ENCODE data around the gene SECISBP2. TPM values are rescaled to one million over a fixed set of nuclear protein-coding genes. Genes with fewer than 3 reads are reported as not detected.

Gene SECISBP2
- total RNA-seq, 4 donors from 2014 or later, result 41.8 to 76.0 (median 59.8) TPM

DNA sequence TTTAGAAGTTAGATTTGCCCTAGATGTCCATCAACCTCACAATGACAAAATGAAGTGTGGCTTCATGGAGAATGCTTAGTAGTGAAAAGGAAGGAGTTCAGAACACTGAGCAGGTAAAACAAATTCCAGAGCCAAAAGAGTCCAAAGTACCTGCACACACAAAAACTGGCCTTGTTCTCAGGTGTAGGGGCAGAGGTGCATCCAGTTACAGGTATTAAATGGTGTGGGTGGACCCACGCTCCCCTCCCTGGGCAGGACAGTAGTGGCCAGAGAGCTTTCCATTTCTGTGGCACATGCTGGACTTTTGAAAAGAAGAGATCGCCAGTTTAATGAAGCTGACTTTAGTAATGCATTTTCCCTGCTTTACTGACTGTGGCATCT lies 47.2 kb downstream of the SECISBP2 start:
- TF ChIP-seq POLR2A (IDR thresholded peaks at IDR 0.05), result no peak
- TF ChIP-seq, protein P1, sequence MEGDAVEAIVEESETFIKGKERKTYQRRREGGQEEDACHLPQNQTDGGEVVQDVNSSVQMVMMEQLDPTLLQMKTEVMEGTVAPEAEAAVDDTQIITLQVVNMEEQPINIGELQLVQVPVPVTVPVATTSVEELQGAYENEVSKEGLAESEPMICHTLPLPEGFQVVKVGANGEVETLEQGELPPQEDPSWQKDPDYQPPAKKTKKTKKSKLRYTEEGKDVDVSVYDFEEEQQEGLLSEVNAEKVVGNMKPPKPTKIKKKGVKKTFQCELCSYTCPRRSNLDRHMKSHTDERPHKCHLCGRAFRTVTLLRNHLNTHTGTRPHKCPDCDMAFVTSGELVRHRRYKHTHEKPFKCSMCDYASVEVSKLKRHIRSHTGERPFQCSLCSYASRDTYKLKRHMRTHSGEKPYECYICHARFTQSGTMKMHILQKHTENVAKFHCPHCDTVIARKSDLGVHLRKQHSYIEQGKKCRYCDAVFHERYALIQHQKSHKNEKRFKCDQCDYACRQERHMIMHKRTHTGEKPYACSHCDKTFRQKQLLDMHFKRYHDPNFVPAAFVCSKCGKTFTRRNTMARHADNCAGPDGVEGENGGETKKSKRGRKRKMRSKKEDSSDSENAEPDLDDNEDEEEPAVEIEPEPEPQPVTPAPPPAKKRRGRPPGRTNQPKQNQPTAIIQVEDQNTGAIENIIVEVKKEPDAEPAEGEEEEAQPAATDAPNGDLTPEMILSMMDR (IDR thresholded peaks at IDR 0.05), result no peak
- Histone ChIP-seq H3K4me3 (no peak overlapping the region), H3K36me3 (no peaks in the 10 kb centered on the region), H3K27ac (no peak overlapping the region), H3K4me1 (no peaks in the 10 kb centered on the region), H3K9me3 (no peaks in the 10 kb centered on the region), H3K27me3 (no peaks in the 10 kb centered on the region)
- intact Hi-C loops (cut with DNase I; ENCODE audit: low total_unique reads), result no loop called here
- DNase-seq, result no peak

DNA sequence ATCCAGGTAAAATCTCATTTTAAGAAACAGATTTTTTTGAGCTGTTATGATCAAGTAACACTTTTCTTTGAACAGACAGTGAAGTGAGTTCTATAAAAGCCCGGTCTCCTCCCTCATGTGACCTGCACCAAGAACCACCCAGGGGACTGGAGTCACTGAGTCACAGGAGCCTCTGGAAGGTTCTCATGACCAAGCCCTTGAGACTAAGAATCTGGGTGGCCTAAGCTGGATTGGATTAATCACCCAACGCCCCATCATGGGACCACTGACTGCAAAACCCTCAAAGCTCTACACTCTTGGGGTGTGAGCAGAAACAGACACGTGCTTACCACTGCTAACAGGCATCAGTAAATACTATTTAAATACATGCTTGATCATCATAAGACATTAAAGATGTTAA lies 48.4 kb downstream of the SECISBP2 start:
- no peaks in the 10 kb centered on the region for H3K4me1 ChIP-seq
- H3K27me3 ChIP-seq, result no peaks in the 10 kb centered on the region
- no peaks in the 10 kb centered on the region for H3K36me3 ChIP-seq
- no peak for DNase-seq
- no peak overlapping the region for H3K4me3 ChIP-seq
- H3K9me3 ChIP-seq, result no peaks in the 10 kb centered on the region
- H3K27ac ChIP-seq, result no peak overlapping the region
- intact Hi-C loops (cut with DNase I; ENCODE audit: low total_unique reads), result no loop called here
- TF ChIP-seq, protein P1 (IDR thresholded peaks at IDR 0.05), result no peak
- no peak for TF ChIP-seq POLR2A (IDR thresholded peaks at IDR 0.05)

DNA sequence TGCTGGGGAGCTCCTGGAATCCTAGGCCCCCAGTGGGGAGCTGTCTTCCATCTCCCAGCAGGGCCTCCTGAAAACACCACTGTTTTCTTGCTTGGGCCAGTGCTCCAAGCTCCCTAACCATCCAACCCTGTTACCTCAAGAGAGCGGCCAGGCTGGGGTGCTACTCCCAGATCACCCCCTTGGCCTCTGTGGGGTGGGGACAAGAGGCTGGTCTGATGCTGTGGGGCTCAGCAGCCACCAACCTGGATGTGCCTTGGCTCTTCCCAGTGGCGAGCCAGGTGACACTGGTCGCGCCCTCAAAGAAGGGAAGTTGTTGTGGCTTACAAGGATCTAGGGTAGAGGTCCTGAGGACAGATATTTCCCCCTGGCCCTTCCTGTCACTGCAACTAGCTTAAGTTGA lies 49.0 kb downstream of the SECISBP2 start:
- Histone ChIP-seq H3K4me3 (no peak overlapping the region), H3K27me3 (no peaks in the 10 kb centered on the region), H3K4me1 (no peaks in the 10 kb centered on the region), H3K36me3 (no peaks in the 10 kb centered on the region), H3K27ac (no peak overlapping the region), H3K9me3 (no peaks in the 10 kb centered on the region)
- intact Hi-C loops (cut with DNase I; ENCODE audit: low total_unique reads), result no loop called here
- TF ChIP-seq POLR2A (IDR thresholded peaks at IDR 0.05), result no peak
- TF ChIP-seq, protein P1 (IDR thresholded peaks at IDR 0.05), result no peak
- DNase-seq, result no peak

DNA sequence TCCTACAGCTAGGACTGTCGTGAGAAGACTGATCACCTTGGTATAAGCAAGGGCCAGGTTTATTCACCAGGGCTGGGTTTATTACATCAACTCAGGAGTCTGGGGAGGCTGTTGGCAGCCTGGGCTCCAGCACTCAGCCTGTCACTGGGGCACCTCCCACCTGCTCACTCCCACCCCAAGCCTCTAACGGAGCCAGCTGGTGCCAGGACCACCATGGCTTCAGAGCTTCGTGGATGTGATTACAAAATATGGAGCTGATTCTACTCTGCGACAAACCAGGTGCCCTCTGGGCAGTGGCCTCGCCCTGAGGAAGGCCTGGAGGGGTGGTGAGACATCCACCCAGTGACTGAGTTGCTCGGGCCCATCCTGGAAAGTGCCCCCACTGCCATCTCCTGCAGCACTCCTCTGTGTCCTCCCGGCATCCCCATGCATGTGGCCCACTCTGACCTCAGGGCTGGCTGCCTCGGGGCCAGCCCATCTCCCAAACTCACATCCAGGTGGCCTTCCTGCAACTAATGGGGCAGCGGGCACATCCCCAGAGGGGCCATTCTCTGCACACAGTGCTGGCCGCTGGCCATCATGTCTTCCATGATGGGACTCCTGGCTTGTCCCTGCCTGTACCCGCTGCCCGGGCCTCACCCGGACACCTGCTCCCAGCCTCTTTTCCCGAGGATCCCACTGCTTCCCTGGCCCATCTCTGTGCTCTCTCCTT lies 49.6 kb downstream of the SECISBP2 start:
- Histone ChIP-seq H3K27ac (no peak overlapping the region), H3K27me3 (no peaks in the 10 kb centered on the region), H3K4me3 (no peak overlapping the region), H3K4me1 (no peaks in the 10 kb centered on the region), H3K9me3 (no peaks in the 10 kb centered on the region), H3K36me3 (no peaks in the 10 kb centered on the region)
- TF ChIP-seq POLR2A (IDR thresholded peaks at IDR 0.05), result no peak
- TF ChIP-seq, protein P1 (IDR thresholded peaks at IDR 0.05), result no peak
- intact Hi-C loops (cut with DNase I; ENCODE audit: low total_unique reads), result no loop called here
- DNase-seq, result no peak

DNA sequence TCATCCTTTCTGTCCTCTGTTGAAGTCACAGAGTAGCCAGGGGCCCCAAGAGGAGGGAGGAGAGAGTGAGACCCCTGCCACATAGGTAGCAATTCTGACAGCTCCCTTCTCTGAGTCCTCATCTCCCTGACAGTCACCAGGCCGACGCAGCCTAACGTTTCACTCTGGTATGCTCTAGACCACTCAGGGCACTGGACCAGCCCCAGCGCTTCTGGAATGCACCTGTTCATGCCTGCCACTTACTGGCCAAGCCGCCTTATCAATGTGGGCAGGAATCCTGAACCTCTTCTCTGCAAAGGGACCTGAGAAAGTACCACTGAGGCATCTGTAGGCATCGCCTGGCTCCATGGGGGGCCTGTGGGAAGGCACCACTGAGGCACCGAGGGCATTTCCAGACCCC lies 50.2 kb downstream of the SECISBP2 start:
- TF ChIP-seq, protein P1 (IDR thresholded peaks at IDR 0.05), result no peak
- TF ChIP-seq POLR2A (IDR thresholded peaks at IDR 0.05), result no peak
- Histone ChIP-seq H3K4me1 (no peaks in the 10 kb centered on the region), H3K27ac (no peak overlapping the region), H3K9me3 (no peaks in the 10 kb centered on the region), H3K36me3 (no peaks in the 10 kb centered on the region), H3K4me3 (no peak overlapping the region), H3K27me3 (no peaks in the 10 kb centered on the region)
- intact Hi-C loops (cut with DNase I; ENCODE audit: low total_unique reads), result no loop called here
- DNase-seq, result no peak
